Liver (tissue), 9 donors: ENCODE results near the gene INTS15. TPM values are rescaled to one million over a fixed set of nuclear protein-coding genes. Genes with fewer than 3 reads are reported as not detected.
A peak's percentile ranks its signal among the peaks of the same experiment; 100 is the strongest.

Experiments
- DNase-seq: peaks from one replicate; pipeline ENCODE4 v3.0.0-alpha.2; 2017; ENCODE audit warnings: low spot score
- H3K27ac ChIP-seq, 2 donors: one replicate each; pipeline ENCODE4 v1.7.0; 2013; ENCODE audit warnings: inconsistent platforms in 2 of 2, low read length in 2 of 2, control low read depth in 1 of 2, low read depth in 1 of 2, mild to moderate bottlenecking in 1 of 2
- H3K27me3 ChIP-seq, 4 donors: one replicate each; pipeline versions ENCODE4 v1.6.1 to v1.7.0; 2013; ENCODE audit warnings: low read length in 3 of 4, inconsistent platforms in 1 of 4, mild to moderate bottlenecking in 1 of 4, moderate library complexity in 1 of 4; ENCODE audit not compliant: control insufficient read depth in 4 of 4, insufficient read depth in 4 of 4
- H3K36me3 ChIP-seq, 4 donors: one replicate each; pipeline versions ENCODE4 v1.6.1 to v1.7.0; 2013; ENCODE audit warnings: low read length in 3 of 4, mild to moderate bottlenecking in 3 of 4, low read depth in 1 of 4, moderate library complexity in 1 of 4; ENCODE audit not compliant: control insufficient read depth in 4 of 4, insufficient read depth in 3 of 4
- H3K4me1 ChIP-seq, 4 donors: one replicate each; pipeline versions ENCODE4 v1.6.1 to v1.7.0; 2013; ENCODE audit warnings: low read length in 3 of 4, mild to moderate bottlenecking in 3 of 4, moderate library complexity in 1 of 4; ENCODE audit not compliant: control insufficient read depth in 4 of 4, insufficient read depth in 4 of 4
- H3K4me3 ChIP-seq, 3 donors: one replicate each; pipeline versions ENCODE4 v1.6.1 to v1.7.0; 2013; ENCODE audit warnings: low read length in 3 of 3, control low read depth in 1 of 3, low read depth in 1 of 3, mild to moderate bottlenecking in 1 of 3
- H3K9ac ChIP-seq, 2 donors: one replicate each; pipeline ENCODE4 v1.7.0; 2013; ENCODE audit warnings: low read length in 2 of 2, mild to moderate bottlenecking in 2 of 2, moderate library complexity in 2 of 2, control low read depth in 1 of 2, low read depth in 1 of 2
- H3K9me3 ChIP-seq, 4 donors: one replicate each; pipeline versions ENCODE4 v1.6.1 to v1.7.0; 2013; ENCODE audit warnings: low read length in 3 of 4; ENCODE audit not compliant: control insufficient read depth in 4 of 4
- EGR1 ChIP-seq, 2 donors: IDR thresholded peaks; 2 replicates each; pipeline ENCODE4 v1.6.1; 2016 to 2018; ENCODE audit warnings: antibody characterized with exemption in 2 of 2, low read depth in 2 of 2
- FOXA1 ChIP-seq: IDR thresholded peaks from 2 replicates; pipeline ENCODE4 v1.6.1; 2016; ENCODE audit warnings: antibody characterized with exemption
- FOXA2 ChIP-seq: IDR thresholded peaks from 2 replicates; pipeline ENCODE4 v1.6.1; 2016; ENCODE audit warnings: antibody characterized with exemption
- GABPA ChIP-seq, 2 donors: IDR thresholded peaks in 1 of 2; conservative IDR thresholded peaks in 1 of 2; 2 replicates each; pipeline ENCODE4 v1.6.1; 2016; ENCODE audit warnings: antibody characterized with exemption in 2 of 2, mild to moderate bottlenecking in 1 of 2, moderate library complexity in 1 of 2
- HNF4A ChIP-seq, 2 donors: conservative IDR thresholded peaks; 2 replicates each; pipeline ENCODE4 v1.6.1; 2016; ENCODE audit warnings: antibody characterized with exemption in 2 of 2, mild to moderate bottlenecking in 2 of 2
- HNF4G ChIP-seq: IDR thresholded peaks from 2 replicates; pipeline ENCODE4 v1.6.1; 2016; ENCODE audit warnings: antibody characterized with exemption
- JUND ChIP-seq, 2 donors: IDR thresholded peaks; 2 replicates each; pipeline ENCODE4 v1.6.1; 2016; ENCODE audit warnings: antibody characterized with exemption in 2 of 2
- RAD21 ChIP-seq, 2 donors: IDR thresholded peaks; 2 replicates each; pipeline ENCODE4 v1.6.1; 2016; ENCODE audit warnings: antibody characterized with exemption in 2 of 2, mild to moderate bottlenecking in 2 of 2
- RXRA ChIP-seq, 2 donors: IDR thresholded peaks; 2 replicates each; pipeline ENCODE4 v1.6.1; 2017 to 2018; ENCODE audit warnings: antibody characterized with exemption in 2 of 2, mild to moderate bottlenecking in 1 of 2
- SP1 ChIP-seq: IDR thresholded peaks from 2 replicates; pipeline ENCODE4 v1.6.1; 2018; ENCODE audit warnings: antibody characterized with exemption, mild to moderate bottlenecking
- TAF1 ChIP-seq: conservative IDR thresholded peaks from 2 replicates; pipeline ENCODE4 v1.6.1; 2016; ENCODE audit warnings: antibody characterized with exemption, mild to moderate bottlenecking
- YY1 ChIP-seq: IDR thresholded peaks from 2 replicates; pipeline ENCODE4 v1.6.1; 2016; ENCODE audit warnings: antibody characterized with exemption, mild to moderate bottlenecking
- whole genome bisulfite sequencing: extraction: QIAGEN DNeasy Blood & Tissue Kit; methylation state at CpG from one replicate; pipeline ENCODE4 v1.1.7; 2013; 5-methylcytosine and 5-hydroxymethylcytosine counted together
- polyA plus RNA-seq, 2 donors: library from polyadenylated mRNA; stranded (reverse) in 1 of 2; unstranded in 1 of 2; fragments of 200-250 nt in 1 of 2; fragments of >200 nt in 1 of 2; fragmentation: Nextera tagmentation in 1 of 2; extraction: Ambion mirVana in 1 of 2; gene quantifications; one replicate each; pipeline versions ENCODE4 v1.2.1 to v1.2.3, GENCODE V29; 2013 to 2015
- total RNA-seq, 2 donors: library from RNA; depleted of rRNA; stranded (reverse); fragments of >200 nt; gene quantifications; one replicate each; pipeline ENCODE4 v1.2.3, GENCODE V29; 2014
- TF ChIP-seq, protein P1 (sequence below): fragments of 150-350 bp; IDR thresholded peaks from 2 replicates; pipeline ENCODE4 v1.5.1; 2017; ENCODE audit warnings: improper control_type of control experiment, low read depth, low read length; ENCODE audit not compliant: missing input control
- TF ChIP-seq, protein P2 (sequence below): IDR thresholded peaks from 2 replicates; pipeline ENCODE4 v1.6.1; 2016; ENCODE audit warnings: antibody characterized with exemption
- TF ChIP-seq, protein P3 (sequence below): IDR thresholded peaks from 2 replicates; pipeline ENCODE4 v1.6.1; 2016; ENCODE audit warnings: antibody characterized with exemption, mild to moderate bottlenecking
- TF ChIP-seq, protein P4 (sequence below): IDR thresholded peaks from 2 replicates; pipeline ENCODE4 v1.6.1; 2016; ENCODE audit warnings: antibody characterized with exemption
- donor health status: healthy.
- donor health status: healthy.
- donor health status: healthy.
- donor health status: healthy.
- donor health status: healthy.

The INTS15 gene
- 10 to 100 TPM in 1 of 2 donors, 1 to 10 TPM in 1; 7.9 to 10.4 TPM for total RNA-seq
- 1 to 10 TPM; 5.2 to 8.4 TPM for polyA plus RNA-seq

DNA sequence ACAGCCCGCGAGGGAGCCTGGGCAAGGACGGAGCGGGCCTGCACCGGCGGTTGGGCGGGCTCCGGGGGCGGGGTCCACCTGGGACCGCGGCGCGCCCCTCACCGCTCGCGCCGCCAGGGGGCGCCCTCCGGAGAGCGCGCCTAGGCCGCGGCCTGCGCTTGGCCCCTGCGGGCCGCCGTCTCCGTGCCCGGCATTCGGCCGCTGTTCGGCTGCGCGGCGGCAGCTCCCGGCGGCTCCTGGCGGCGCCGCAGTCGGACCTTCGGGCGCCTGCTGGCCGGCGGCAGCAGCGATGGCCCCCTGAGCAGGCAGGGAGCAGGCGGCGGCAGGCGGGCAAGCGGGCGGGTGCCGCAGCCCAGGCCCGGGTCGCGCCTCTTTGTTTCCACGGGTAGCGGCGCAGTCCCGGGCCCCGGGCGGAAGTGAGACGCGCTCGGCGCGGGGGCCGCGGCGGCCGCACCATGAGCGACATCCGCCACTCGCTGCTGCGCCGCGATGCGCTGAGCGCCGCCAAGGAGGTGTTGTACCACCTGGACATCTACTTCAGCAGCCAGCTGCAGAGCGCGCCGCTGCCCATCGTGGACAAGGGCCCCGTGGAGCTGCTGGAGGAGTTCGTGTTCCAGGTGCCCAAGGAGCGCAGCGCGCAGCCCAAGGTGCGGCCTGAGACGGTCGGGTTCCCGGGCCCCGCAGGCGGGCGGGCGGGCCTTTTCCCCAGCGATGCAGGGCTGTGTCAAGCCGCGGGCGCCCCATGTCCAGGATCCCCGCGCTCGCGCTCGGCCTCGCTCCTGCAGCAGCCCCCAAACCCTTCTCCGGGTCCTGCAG, at the start of gene INTS15:
Gene INTS15, plus strand, starts transcription at position 193 of the 816 bp plus-strand sequence. Its CDS starts 263 bp downstream, at position 456.
- Histone ChIP-seq H3K27me3 (no peaks in the 10 kb centered on the region), H3K4me3 (peak within 1 kb of the TSS; percentile 70 to 99 (median 86)), H3K9me3 (no peaks in the 10 kb centered on the region), H3K36me3 (peaks cover 8 to 29% (median 23%) of the 10 kb centered on the region in 4 donors), H3K27ac (peak within 1 kb of the TSS; percentile 71 to 80), H3K4me1 (peaks cover 3 to 12% (median 11%) of the 10 kb centered on the region in 4 donors), H3K9ac (peak within 1 kb of the TSS; percentile 47 to 64)
- DNase-seq, result peak; percentile 87
- under 1% methylated on average over 107 of the region's 107 CpGs for WGBS
- TF ChIP-seq, protein P1, sequence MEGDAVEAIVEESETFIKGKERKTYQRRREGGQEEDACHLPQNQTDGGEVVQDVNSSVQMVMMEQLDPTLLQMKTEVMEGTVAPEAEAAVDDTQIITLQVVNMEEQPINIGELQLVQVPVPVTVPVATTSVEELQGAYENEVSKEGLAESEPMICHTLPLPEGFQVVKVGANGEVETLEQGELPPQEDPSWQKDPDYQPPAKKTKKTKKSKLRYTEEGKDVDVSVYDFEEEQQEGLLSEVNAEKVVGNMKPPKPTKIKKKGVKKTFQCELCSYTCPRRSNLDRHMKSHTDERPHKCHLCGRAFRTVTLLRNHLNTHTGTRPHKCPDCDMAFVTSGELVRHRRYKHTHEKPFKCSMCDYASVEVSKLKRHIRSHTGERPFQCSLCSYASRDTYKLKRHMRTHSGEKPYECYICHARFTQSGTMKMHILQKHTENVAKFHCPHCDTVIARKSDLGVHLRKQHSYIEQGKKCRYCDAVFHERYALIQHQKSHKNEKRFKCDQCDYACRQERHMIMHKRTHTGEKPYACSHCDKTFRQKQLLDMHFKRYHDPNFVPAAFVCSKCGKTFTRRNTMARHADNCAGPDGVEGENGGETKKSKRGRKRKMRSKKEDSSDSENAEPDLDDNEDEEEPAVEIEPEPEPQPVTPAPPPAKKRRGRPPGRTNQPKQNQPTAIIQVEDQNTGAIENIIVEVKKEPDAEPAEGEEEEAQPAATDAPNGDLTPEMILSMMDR, result peak; percentile 94
- no peak for TF ChIP-seq FOXA1
- no peak for TF ChIP-seq TAF1
- TF ChIP-seq SP1, result no peak
- TF ChIP-seq, protein P2, sequence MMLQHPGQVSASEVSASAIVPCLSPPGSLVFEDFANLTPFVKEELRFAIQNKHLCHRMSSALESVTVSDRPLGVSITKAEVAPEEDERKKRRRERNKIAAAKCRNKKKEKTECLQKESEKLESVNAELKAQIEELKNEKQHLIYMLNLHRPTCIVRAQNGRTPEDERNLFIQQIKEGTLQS, result no peak
- TF ChIP-seq, protein P3, sequence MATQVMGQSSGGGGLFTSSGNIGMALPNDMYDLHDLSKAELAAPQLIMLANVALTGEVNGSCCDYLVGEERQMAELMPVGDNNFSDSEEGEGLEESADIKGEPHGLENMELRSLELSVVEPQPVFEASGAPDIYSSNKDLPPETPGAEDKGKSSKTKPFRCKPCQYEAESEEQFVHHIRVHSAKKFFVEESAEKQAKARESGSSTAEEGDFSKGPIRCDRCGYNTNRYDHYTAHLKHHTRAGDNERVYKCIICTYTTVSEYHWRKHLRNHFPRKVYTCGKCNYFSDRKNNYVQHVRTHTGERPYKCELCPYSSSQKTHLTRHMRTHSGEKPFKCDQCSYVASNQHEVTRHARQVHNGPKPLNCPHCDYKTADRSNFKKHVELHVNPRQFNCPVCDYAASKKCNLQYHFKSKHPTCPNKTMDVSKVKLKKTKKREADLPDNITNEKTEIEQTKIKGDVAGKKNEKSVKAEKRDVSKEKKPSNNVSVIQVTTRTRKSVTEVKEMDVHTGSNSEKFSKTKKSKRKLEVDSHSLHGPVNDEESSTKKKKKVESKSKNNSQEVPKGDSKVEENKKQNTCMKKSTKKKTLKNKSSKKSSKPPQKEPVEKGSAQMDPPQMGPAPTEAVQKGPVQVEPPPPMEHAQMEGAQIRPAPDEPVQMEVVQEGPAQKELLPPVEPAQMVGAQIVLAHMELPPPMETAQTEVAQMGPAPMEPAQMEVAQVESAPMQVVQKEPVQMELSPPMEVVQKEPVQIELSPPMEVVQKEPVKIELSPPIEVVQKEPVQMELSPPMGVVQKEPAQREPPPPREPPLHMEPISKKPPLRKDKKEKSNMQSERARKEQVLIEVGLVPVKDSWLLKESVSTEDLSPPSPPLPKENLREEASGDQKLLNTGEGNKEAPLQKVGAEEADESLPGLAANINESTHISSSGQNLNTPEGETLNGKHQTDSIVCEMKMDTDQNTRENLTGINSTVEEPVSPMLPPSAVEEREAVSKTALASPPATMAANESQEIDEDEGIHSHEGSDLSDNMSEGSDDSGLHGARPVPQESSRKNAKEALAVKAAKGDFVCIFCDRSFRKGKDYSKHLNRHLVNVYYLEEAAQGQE, result no peak
- TF ChIP-seq GABPA (IDR thresholded peaks at IDR 0.05 in 1 of 2, conservative IDR thresholded peaks at IDR 0.05 in 1 of 2), result peak in 1 of 2 donors; percentile 52

DNA sequence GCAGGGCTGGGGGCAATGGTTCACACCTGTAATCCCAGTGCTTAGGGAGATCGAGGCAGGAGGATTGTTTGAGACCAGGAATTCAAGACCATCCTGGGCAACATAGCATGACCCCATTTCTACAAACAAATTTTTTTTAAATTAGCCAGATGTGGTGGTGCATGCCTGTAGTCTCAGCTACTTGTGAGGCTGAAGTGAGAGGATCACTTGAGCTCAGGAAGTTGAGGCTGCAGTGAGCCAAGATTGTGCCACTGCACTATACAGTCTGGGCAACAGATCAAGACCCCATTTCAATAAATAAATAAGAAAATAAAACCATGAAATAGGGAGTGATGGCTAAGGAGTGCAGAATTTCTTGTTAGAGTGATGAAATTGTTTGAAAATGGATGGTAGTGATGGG, 47.5 kb upstream of the INTS15 start:
- 89% methylated on average over 1 of the region's 1 CpG for WGBS

DNA sequence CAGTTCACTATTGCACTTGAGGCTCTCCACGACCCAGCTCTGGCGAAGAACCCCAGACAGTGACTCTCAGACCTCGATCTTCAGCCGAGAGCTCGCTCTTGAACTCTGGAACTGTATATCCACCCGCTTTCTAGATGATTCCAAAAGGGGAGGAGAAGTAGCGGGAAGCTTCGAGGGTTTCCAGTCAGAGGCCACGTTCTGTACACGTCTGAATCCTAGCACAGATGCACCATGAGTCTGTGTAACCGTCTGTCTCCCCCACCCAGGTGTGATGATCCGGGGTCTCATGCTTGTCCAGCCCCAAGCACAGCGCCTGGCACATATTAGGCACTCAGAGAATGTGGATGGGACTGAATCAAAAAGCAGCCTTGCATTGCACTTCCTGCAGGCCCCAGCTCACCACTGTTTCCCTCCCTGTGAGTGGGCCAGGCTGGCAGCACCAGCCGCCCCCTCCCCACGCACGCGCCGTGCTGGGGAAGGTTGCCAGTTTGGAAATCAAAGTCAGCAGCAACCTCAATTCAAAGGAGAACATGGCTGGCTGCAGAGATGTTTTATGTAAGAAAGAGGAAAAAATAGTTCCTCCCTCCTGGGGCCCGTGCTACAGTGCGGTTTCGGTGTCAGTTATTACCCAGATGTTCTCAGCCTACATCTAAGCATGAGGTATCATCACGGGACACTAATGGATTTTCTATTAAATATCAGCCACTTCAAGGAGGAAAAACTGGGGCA, 44.3 kb upstream of the INTS15 start:
- no peaks in the 10 kb centered on the region for H3K4me1 ChIP-seq
- DNase-seq, result no peak
- no peaks in the 10 kb centered on the region for H3K9me3 ChIP-seq
- no peaks in the 10 kb centered on the region for H3K27me3 ChIP-seq
- H3K9ac ChIP-seq, result no peak overlapping the region
- H3K27ac ChIP-seq, result no peak overlapping the region
- no peaks in the 10 kb centered on the region for H3K36me3 ChIP-seq
- WGBS, result 87% methylated on average over 22 of the region's 22 CpGs
- H3K4me3 ChIP-seq, result no peak overlapping the region
- no peak for TF ChIP-seq RXRA (IDR thresholded peaks at IDR 0.05)
- no peak for TF ChIP-seq RAD21 (IDR thresholded peaks at IDR 0.05)
- TF ChIP-seq HNF4A (conservative IDR thresholded peaks at IDR 0.05), result no peak
- no peak for TF ChIP-seq JUND (IDR thresholded peaks at IDR 0.05)
- TF ChIP-seq FOXA2, result no peak
- TF ChIP-seq, protein P4, sequence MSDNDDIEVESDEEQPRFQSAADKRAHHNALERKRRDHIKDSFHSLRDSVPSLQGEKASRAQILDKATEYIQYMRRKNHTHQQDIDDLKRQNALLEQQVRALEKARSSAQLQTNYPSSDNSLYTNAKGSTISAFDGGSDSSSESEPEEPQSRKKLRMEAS, result no peak
- no peak for TF ChIP-seq YY1
- TF ChIP-seq HNF4G, result no peak
- TF ChIP-seq EGR1 (IDR thresholded peaks at IDR 0.05; ENCODE audit: low read depth in 2 of 2), result no peak
- TF ChIP-seq, protein P1, result no peak
- TF ChIP-seq, protein P2, result no peak
- no peak for TF ChIP-seq SP1
- TF ChIP-seq GABPA (IDR thresholded peaks at IDR 0.05 in 1 of 2, conservative IDR thresholded peaks at IDR 0.05 in 1 of 2), result no peak

More for the DNA sequence above, 47.5 kb upstream of the INTS15 start:
- no peak for TF ChIP-seq GABPA (IDR thresholded peaks at IDR 0.05 in 1 of 2, conservative IDR thresholded peaks at IDR 0.05 in 1 of 2)
- Histone ChIP-seq H3K9me3 (no peaks in the 10 kb centered on the region), H3K27me3 (peaks cover 0 to 6% (median 2%) of the 10 kb centered on the region in 4 donors), H3K9ac (no peak overlapping the region), H3K36me3 (no peaks in the 10 kb centered on the region), H3K27ac (no peak overlapping the region), H3K4me1 (no peaks in the 10 kb centered on the region), H3K4me3 (no peak overlapping the region)
- no peak for DNase-seq
